GM19328 (cell line): ENCODE data around the gene GPR158.

Source experiments
- ATAC-seq: cut with Tn5 transposase; IDR thresholded peaks from one replicate; pipeline ENCODE4 v1.9.1; 2021; ENCODE audit warnings: mild to moderate bottlenecking, moderate library complexity; ENCODE audit not compliant: unreplicated experiment

GPR158 gene

GRCh38 chr10:25564351-25564750 is 389.6 kb downstream of the GPR158 start:
- ATAC-seq = no peak

DNA sequence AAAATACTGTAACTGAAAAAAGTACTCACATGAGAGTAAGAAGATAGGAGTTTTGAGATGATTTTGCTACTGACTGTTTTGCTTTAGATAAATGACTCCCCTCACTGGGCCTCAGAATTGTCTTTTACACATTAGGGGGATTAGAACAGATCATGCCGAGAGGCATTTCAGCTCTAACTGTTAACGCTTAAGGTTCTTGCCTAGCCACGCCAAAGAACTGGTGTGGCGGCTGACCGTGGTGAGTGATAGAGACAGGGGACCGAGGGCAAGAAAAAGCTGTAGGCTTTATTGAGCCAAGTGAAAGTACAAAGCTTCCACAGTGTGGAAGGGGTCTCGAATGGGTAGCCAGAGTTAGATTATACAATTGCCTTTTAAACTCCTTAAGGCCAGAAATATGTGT is 390.8 kb downstream of the GPR158 start:
- no peak for ATAC-seq

DNA sequence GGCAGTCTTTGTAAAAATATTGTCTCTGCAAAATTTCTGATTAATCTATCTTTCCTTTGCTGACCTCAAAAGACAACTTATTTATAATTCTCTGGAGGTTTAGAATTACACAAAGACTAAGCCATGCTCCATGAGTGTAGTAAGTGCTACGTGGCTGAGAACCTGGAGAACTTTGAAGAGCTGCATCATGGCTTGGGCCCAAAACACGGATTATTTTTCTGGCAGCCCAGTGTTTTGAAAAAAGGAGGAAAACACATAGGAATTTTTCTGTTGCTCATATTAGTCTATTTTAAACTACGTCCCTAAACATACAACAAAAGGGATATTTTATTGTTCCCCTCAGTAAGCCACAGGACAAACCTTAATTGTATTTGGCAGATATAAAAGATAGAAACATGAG is 398.5 kb downstream of the GPR158 start:
- no peak for ATAC-seq

GRCh38 chr10:25575343-25575742 is 400.5 kb downstream of the GPR158 start:
- no peak for ATAC-seq

GRCh38 chr10:25578061-25578460 is 403.3 kb downstream of the GPR158 start:
- ATAC-seq = no peak

GRCh38 chr10:25582961-25583360 is 408.2 kb downstream of the GPR158 start:
- ATAC-seq = no peak

GRCh38 chr10:25600651-25601050 is 425.9 kb downstream of the GPR158 start:
- ATAC-seq = no peak

DNA sequence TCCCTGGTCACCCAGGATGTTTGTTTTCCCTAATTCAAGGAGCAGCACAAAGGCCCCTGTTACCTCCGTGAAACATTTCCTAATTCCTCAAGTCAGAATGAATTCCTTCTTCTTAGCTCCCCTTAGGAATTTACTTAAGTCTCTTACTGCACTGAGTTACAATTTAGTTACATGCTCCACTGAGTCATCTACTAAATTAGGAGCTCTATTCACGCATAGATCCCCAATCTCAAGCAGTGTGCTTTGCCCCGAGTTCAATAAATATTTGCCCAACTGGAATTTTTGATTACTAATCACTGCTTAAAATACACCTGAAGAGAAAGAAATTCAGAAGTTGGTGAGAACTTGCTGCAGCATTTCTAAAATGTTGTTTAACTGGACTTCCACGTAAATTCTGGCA is 429.8 kb downstream of the GPR158 start:
- ATAC-seq = no peak

- ATAC-seq = no peak
These were observed 439.9 kb downstream of the GPR158 start for GRCh38 chr10:25614652-25615051.

DNA sequence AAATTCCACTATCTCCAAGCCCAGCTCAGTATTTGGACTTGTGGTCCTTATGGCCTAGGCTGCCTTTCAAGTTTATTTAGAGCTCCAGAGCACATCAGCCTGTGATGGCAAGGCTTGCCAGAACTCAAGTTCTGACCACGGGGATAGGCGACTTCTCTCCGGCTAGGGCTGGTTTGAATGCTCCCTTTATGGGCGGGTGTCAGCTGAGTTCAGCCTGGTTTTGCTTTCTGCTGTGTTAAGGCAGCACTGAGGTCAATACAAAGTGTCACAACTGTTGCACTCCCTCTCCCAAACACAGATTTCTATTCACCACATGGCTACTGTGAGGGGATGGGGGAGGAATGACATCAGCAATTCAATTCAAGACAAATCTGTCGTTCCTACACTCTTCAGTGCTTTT is 441.1 kb downstream of the GPR158 start:
- ATAC-seq = no peak

GRCh38 chr10:25616903-25617592 is 442.2 kb downstream of the GPR158 start:
- no peak for ATAC-seq

- no peak for ATAC-seq
These were observed 452.8 kb downstream of the GPR158 start for GRCh38 chr10:25627606-25628005.

DNA sequence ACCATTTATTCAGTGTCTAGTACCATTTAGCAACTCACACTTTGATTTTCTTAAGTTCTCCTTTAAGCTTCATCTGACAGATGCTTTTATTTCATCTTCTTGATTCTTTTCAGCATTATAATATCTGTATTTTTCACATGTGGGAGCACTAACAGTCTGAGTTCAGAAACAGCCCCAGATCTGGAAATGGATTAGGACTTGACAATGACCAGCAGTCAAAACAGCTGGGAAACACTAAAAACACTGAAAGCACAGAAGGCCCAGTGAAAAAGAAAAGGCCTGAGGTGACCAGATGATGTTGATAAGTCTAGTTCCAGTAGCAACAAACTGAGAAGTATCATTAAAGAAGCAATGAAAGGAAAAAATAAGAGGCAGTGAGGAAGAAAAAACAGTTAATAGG is 454.5 kb downstream of the GPR158 start:
- ATAC-seq = no peak

GRCh38 chr10:25631471-25631870 is 456.7 kb downstream of the GPR158 start:
- no peak for ATAC-seq

DNA sequence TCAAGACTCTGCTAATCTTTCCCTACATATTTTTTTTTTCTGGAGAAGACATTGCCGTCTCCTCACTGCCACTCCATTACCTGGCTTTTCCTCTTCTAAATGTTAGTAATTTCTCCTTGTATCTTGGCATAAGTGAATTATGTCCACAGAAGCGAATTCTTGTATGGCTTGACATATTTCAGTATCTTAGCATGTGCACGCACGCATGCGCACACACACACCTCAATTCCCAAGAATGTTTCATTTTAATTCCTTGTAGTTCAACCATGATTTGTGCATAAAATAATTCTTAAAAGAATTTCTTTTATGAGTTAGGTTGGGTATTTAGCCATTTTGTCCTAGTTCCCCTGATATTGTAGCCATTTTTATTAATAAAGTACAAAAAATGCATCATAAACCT is 458.0 kb downstream of the GPR158 start:
- no peak for ATAC-seq

DNA sequence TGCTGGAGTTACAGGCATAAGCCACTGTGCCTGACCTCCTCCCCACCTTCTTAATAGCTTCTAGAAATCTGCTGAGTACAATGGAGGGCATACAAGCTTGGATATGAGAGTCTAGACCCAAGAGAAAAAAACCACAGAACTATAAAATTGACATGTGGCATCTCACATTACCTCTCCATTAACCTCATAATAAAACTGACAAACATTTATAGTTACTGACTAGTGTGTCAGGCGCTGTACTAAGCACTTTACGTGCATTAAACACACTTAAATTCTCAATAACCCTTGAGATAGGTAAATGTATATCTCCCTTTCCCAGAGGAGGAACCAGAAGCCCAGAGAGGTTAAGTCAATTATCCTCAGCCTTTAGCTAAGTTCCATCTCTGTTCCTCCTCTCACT is 458.7 kb downstream of the GPR158 start:
- no peak for ATAC-seq

- ATAC-seq = no peak
These were observed 464.8 kb downstream of the GPR158 start for GRCh38 chr10:25639646-25640045.

GRCh38 chr10:25641595-25641994 is 466.8 kb downstream of the GPR158 start:
- no peak for ATAC-seq

- no peak for ATAC-seq
These were observed 467.9 kb downstream of the GPR158 start for GRCh38 chr10:25642721-25643120.

DNA sequence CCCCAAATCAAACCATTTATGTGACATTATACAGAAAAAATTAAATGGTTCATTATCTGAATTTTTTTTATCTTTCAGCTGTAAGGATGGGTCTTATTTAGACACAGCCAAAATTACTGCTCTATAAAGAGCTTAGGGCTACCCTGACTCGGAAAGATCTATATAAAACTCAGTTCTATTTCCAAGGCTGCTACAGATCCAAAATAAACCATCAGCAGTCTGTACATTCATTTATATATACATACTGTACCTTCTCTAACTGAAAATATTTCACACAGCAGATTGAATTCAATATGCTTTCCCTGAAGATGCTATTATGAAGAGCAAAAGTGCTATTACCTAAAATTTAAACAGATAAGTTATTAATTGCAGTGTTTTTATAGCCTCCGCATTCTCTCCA is 471.6 kb downstream of the GPR158 start:
- no peak for ATAC-seq

DNA sequence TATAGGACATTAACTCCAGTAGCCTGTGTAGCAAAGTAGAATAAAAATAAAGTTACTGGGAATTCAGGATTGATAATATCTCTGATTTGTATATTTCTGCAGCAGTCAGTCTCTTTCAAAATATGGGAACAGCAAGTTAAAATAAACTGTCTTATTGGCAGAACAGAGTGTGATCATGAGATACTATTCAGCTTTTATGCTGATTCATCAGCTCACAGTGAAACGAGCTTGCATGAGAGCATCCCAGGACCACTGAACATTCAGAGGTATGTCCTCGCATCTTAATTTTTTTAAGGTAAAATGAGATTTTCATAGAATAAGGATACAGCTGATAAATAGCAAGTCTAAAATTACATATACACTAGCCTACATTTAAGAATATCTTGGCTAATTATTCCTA is 476.7 kb downstream of the GPR158 start:
- ATAC-seq = no peak
